Measurements from ENCODE around the gene ATP6V1G3. TPM values are rescaled to one million over a fixed set of nuclear protein-coding genes. Genes with fewer than 3 reads are reported as not detected.
A peak's percentile ranks its signal among the peaks of the same experiment; 100 is the strongest.

The ATP6V1G3 gene
- total and polyA plus RNA-seq, 9 of the 15 experiments (the other 6 are each of a cell fraction or from before 2014, with no cell fraction given) = 0.32 TPM; not detected in 8

DNA sequence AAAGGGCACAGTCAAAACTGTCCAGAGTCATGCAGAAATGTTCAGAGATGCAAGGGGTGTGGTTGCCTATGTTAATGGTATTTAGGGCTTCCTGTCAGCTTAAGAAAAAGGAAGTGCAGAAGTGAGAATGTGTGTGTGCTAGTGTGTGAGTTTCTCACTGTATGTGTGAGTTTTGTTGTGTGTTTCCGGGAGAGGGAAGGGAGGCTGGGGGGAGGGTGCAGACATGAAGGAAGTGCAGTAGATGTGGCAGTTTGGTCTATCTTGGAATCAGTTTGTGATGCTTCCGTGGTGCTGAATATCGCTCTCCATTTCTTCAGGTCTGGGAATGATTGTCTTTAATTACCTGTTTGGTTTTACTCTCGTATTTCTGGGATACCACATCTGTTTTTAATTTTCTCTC, 16.5 kb upstream of the ATP6V1G3 start (continued):
- TF ChIP-seq ZNF766 (CRISPR knock-in tag; conservative IDR thresholded peaks at IDR 0.05) (no peak), CTBP1 (IDR thresholded peaks at IDR 0.05; ENCODE audit: borderline replicate concordance) (no peak), U2AF2 (optimal IDR thresholded peaks at IDR 0.05; ENCODE audit: low read depth, low read length) (no peak), HOXB6 (CRISPR knock-in tag; IDR thresholded peaks at IDR 0.05; ENCODE audit: borderline replicate concordance) (no peak), SAFB (IDR thresholded peaks at IDR 0.05; ENCODE audit: borderline replicate concordance, low read depth, low read length) (no peak), FOS (IDR thresholded peaks at IDR 0.05; ENCODE audit: extremely low read depth, insufficient read length) (no peak), FOXK2 (conservative IDR thresholded peaks at IDR 0.05 in 1 of 2, IDR thresholded peaks at IDR 0.05 in 1 of 2; ENCODE audit: low read depth in 2 of 2) (peak in 1 of 2 experiments; percentile 49; a peak in 1 of 4 replicates), ZFX (CRISPR knock-in tag; IDR thresholded peaks at IDR 0.05) (no peak), GTF2F1 (IDR thresholded peaks at IDR 0.05; ENCODE audit: low read depth, low read length) (no peak), PTTG1 (tag; IDR thresholded peaks at IDR 0.05; ENCODE audit: low read depth) (no peak)

DNA sequence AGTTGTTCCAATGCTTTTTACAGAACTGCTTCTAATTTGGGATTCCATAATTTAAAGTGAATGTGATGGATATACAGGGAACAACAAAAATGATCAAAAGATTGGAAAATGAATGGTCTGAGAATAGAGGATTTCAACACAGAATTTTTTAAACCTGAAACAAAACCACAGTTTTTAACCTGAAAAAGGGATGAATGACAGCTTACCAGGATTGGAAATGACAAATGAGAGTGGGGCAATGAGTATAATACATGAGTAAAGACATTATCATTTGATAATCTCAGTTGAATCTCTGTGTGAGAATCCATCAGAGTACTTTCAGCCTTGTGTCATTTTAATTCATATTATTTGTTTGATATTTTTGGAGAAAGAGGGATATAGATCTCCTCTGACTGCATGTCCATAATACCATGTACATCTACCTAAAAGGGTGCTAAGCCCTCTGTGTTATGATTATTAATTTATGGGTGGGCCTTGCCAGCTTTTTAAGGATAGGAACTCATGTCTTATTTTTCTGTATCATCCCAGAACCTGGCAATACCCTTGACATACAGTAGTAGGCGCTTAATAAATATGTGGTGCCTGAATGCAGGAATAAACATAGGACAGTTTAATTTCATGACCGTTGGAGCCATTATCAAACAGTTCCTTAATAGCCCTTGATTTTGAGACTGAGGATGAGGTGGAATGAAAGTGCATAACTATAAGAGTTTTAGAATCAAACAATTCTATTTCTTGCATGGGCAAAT, 12.4 kb upstream of the ATP6V1G3 start:
- no TSS peak for BruUV-seq (replicated peaks)
- in situ Hi-C loops (cut with MboI) (no loop called here), intact Hi-C loops (cut with micrococcal nuclease) (no loop called here)
- CTCF ChIA-PET (ENCODE audit: low intra/inter-chr PET ratio) = no interaction called here
- H4K20me1 ChIP-seq (replicated peaks; ENCODE audit: control insufficient read depth, insufficient read depth, low read length) = no peaks in the 10 kb centered on the region
- WGBS (ENCODE audit: insufficient coverage, low coverage, missing lambda C conversion rate) = 36% methylated on average over 2 of the region's 2 CpGs
- FAIRE-seq = no peak
- H3K4me2 ChIP-seq (ENCODE audit: insufficient read depth, low read length) = no peak overlapping the region
- H3K9me3 ChIP-seq (replicated peaks; ENCODE audit: control insufficient read depth, insufficient read depth, low read depth, low read length) = no peaks in the 10 kb centered on the region
- POLR2A ChIA-PET = no interaction called here
- H3K9me1 ChIP-seq (ENCODE audit: control insufficient read depth, insufficient read depth, low read length) = no peaks in the 10 kb centered on the region
- H2AFZ ChIP-seq (ENCODE audit: low read depth, low read length) = no peak overlapping the region
- no peak overlapping the region for H3K9ac ChIP-seq (ENCODE audit: insufficient read depth in 1 of 2, low read depth in 2 of 2, low read length in 2 of 2)
- no peaks in the 10 kb centered on the region for H3K27me3 ChIP-seq (ENCODE audit: control insufficient read depth in 2 of 2, insufficient read depth in 2 of 2, low read length in 2 of 2)
- no peak for ATAC-seq
- no peaks in the 10 kb centered on the region for H3K79me2 ChIP-seq (ENCODE audit: control insufficient read depth, insufficient read depth, low read length)
- DNase-seq (ENCODE audit: extremely low read depth in 1 of 4, low spot score in 3 of 4) = no peak
- no peak overlapping the region for H3K4me3 ChIP-seq
- no peak overlapping the region for H3K27ac ChIP-seq (ENCODE audit: extremely low read depth, low read depth, low read length)
- TF ChIP-seq CHCHD3 (CRISPR knock-in tag; IDR thresholded peaks at IDR 0.05) (no peak), CREB3L1 (IDR thresholded peaks at IDR 0.05; ENCODE audit: borderline replicate concordance, low read depth) (peak; percentile 49; the same call in 1 of the 2 replicates)
- H3K4me1 ChIP-seq (replicated peaks in 1 of 2; ENCODE audit: control insufficient read depth in 2 of 2, insufficient read depth in 2 of 2, low read length in 2 of 2) = peaks cover 0 to 3% of the 10 kb centered on the region in 2 experiments; a peak in 1 of 5 replicates
- no peaks in the 10 kb centered on the region for H3K36me3 ChIP-seq (ENCODE audit: control insufficient read depth, insufficient read depth, low read length)

Measured in K562 (cell line).